Measurements from ENCODE around the gene WDFY4.

WDFY4 gene

DNA sequence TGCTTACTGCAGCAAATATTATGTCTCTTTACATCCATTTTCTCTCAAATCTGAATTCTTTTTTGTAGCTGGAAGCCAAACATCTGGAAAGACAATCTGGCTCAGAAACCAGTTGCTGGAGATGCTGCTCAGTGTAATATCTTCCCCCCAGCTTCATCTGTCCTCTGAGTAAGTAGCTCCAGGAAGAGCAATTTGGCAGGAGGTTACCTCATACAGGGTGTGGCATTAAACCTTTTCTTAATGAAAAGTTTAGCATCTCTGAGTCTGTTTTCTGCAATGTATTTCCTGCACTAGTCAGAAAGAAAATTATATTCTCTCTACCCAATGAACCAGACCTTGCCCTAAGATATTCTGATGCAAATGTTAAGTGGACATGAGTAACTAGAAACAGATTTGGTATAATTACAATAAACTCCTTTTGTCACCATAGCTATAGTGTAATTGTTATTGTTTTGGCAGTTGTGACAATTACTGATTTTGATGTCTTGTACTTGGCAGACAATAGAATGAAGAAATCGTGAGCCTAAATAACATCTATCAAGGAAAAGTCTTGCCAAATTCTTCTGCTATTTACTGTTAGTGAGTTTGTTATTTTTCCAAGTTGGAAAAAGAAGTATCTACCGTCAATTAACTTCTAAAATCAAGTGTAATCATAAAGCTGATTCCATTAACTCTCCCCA, 123.3 kb downstream of the WDFY4 start:
- in situ Hi-C loops (cut with HindIII; ENCODE audit: low sequenced_read_pairs): no loop called here
- H3K4me3 ChIP-seq (ENCODE audit: low read depth, low read length): no peak overlapping the region
- TF ChIP-seq, protein P1, sequence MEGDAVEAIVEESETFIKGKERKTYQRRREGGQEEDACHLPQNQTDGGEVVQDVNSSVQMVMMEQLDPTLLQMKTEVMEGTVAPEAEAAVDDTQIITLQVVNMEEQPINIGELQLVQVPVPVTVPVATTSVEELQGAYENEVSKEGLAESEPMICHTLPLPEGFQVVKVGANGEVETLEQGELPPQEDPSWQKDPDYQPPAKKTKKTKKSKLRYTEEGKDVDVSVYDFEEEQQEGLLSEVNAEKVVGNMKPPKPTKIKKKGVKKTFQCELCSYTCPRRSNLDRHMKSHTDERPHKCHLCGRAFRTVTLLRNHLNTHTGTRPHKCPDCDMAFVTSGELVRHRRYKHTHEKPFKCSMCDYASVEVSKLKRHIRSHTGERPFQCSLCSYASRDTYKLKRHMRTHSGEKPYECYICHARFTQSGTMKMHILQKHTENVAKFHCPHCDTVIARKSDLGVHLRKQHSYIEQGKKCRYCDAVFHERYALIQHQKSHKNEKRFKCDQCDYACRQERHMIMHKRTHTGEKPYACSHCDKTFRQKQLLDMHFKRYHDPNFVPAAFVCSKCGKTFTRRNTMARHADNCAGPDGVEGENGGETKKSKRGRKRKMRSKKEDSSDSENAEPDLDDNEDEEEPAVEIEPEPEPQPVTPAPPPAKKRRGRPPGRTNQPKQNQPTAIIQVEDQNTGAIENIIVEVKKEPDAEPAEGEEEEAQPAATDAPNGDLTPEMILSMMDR (IDR thresholded peaks at IDR 0.05; ENCODE audit: low read depth, low read length, missing control alignments): no peak
- no peak for DNase-seq (ENCODE audit: low read depth)

DNA sequence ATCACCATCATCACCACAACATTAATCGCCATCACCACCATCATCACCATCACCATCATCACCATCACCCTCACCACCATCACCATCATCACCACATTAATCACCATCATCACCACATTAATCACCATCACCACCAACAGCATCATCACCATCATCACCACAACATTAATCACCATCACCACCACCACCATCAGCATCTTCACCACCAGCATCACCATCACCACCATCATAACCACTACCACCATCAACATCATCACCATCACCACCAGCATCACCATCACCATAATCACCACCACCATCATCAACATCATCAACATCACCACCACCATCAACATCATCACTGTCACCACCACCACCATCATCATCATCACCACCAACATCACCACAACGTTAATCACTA, 124.6 kb downstream of the WDFY4 start:
- TF ChIP-seq, protein P1 (IDR thresholded peaks at IDR 0.05; ENCODE audit: low read depth, low read length, missing control alignments): no peak

DNA sequence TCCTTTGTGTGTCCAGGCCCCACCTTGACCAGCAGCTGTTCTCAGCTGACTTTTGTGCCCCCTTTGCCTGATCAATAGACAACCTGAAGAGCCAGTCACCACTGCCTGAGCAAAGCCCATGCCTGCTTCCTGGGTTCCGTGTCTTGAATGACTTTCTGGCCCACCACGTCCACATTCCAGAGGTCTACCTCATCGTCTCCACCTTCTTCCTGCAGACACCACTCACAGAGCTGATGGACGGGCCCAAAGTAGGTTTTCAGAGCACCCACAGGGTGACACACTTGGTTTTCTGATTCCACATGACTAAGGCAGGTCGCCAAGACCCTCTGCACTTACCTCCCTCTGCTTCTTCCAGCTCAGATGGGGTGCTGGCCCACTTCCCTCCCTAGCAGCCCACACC, 126.8 kb downstream of the WDFY4 start:
- TF ChIP-seq, protein P1 (IDR thresholded peaks at IDR 0.05; ENCODE audit: low read depth, low read length, missing control alignments): no peak
- no peak overlapping the region for H3K4me3 ChIP-seq (ENCODE audit: low read depth, low read length)
- in situ Hi-C loops (cut with HindIII; ENCODE audit: low sequenced_read_pairs): no loop called here
- DNase-seq (ENCODE audit: low read depth): no peak

More for the DNA sequence above, 124.6 kb downstream of the WDFY4 start:
- no peak overlapping the region for H3K4me3 ChIP-seq (ENCODE audit: low read depth, low read length)
- DNase-seq (ENCODE audit: low read depth): no peak
- in situ Hi-C loops (cut with HindIII; ENCODE audit: low sequenced_read_pairs): no loop called here

DNA sequence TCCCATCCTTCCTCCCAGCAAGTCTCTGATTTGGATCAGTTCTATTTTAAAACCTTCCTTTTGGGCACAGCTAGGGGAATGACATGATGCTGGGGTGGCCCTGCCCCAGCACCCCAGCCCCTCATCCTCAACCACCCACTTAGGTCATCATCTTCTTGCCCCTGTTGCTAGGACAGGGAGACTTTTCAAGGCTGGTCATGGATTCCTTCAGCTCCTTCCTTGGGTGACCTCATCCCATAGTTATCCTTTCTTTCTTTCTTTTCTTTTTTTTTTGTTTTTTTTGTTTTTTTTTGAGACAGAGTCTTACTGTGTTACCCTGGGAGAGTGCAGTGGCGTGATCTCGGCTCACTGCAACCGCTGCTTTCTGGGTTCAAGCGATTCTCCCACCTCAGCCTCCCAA, 127.2 kb downstream of the WDFY4 start:
- TF ChIP-seq, protein P1 (IDR thresholded peaks at IDR 0.05; ENCODE audit: low read depth, low read length, missing control alignments): no peak
- no peak overlapping the region for H3K4me3 ChIP-seq (ENCODE audit: low read depth, low read length)
- no peak for DNase-seq (ENCODE audit: low read depth)
- in situ Hi-C loops (cut with HindIII; ENCODE audit: low sequenced_read_pairs): no loop called here

DNA sequence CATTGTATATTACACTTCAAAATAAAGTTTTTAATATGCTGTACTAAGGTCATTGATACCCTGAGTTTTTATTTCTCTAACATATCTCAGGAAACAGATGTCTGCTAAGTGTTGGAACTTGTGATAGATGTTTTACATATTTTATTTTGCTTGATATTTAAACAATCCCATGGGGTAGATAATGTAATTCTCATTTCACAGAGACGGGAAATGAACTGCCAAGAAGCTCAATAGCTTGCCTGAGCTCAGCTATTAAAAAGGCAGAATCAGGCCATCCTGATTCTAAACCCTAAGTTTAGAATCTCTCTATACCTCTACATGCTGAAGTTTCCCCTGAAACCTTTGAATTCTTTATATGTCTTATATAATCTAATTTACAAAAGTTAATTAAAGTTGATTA, 128.6 kb downstream of the WDFY4 start:
- no peak overlapping the region for H3K4me3 ChIP-seq (ENCODE audit: low read depth, low read length)
- in situ Hi-C loops (cut with HindIII; ENCODE audit: low sequenced_read_pairs): no loop called here
- TF ChIP-seq, protein P1 (IDR thresholded peaks at IDR 0.05; ENCODE audit: low read depth, low read length, missing control alignments): no peak
- no peak for DNase-seq (ENCODE audit: low read depth)

DNA sequence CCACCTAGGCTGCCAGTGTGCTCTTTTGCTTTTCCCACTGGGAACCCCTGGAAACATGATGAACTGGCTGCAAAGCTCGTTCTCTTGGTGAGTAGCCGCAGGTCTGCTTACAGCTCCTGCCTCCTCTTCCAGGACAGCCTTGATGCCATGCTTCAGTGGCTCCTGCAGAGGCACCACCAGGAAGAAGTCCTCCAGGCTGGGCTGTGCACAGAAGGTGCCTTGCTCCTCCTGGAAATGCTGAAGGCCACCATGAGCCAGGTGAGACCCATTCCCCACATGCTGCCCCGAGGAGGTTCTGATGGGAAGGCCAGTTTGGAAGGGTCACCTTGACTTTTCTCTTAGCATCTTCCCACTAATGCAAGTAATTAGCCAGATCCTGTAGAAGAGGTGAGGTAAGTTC, 129.2 kb downstream of the WDFY4 start:
- in situ Hi-C loops (cut with HindIII; ENCODE audit: low sequenced_read_pairs): no loop called here
- TF ChIP-seq, protein P1 (IDR thresholded peaks at IDR 0.05; ENCODE audit: low read depth, low read length, missing control alignments): no peak
- H3K4me3 ChIP-seq (ENCODE audit: low read depth, low read length): no peak overlapping the region
- DNase-seq (ENCODE audit: low read depth): no peak
